IMR-90 (cell line): ENCODE data around the gene ANP32B. TPM values are rescaled to one million over a fixed set of nuclear protein-coding genes. Genes with fewer than 3 reads are reported as not detected.

ENCODE experiments used
- ATAC-seq: fragments of 200-7000 bp; cut with Tn5 transposase; 2 replicates; pipeline ENCODE4 v1.9.1; 2020; ENCODE audit warnings: low read depth, mild to moderate bottlenecking, moderate library complexity
- BruUV-seq: library from RNA; stranded (reverse); fragments of 400-500 nt; replicated peaks from 2 replicates; lab custom pipeline; 2021; lab: Mats Ljungman, UMichigan
- CTCF ChIA-PET: fragments of 300-600 bp; formaldehyde crosslinking; extraction: SDS; loops from one replicate; lab custom pipeline; 2021; ENCODE audit warnings: antibody characterized with exemption; lab: Yijun Ruan, JAX
- POLR2A ChIA-PET: fragments of 300-600 bp; sonication (Branson Sonifier 250); formaldehyde crosslinking; loops from one replicate; lab custom pipeline; 2022; ENCODE audit warnings: antibody characterized with exemption; ENCODE audit not compliant: unreplicated experiment; lab: Charles Lee
- DNase-seq: peaks from one replicate; pipeline ENCODE4 v3.0.0; 2013
- H2AFZ ChIP-seq: replicated peaks from 2 replicates; pipeline ENCODE3; 2013; ENCODE audit warnings: low read length, mild to moderate bottlenecking; ENCODE audit not compliant: poor library complexity
- H2AK5ac ChIP-seq: 2 replicates; pipeline ENCODE4 v1.6.1; 2013; ENCODE audit warnings: low read depth, low read length, inconsistent platforms
- H2AK9ac ChIP-seq: replicated peaks from 2 replicates; pipeline ENCODE3; 2013; ENCODE audit warnings: mild to moderate bottlenecking, low read depth, low read length, moderate library complexity; ENCODE audit not compliant: poor library complexity
- H2BK120ac ChIP-seq: 2 replicates; pipeline ENCODE4 v1.6.1; 2013; ENCODE audit warnings: low read depth, low read length, inconsistent platforms
- H2BK15ac ChIP-seq: 3 replicates; pipeline ENCODE4 v1.6.1; 2013; ENCODE audit warnings: low read depth, low read length, inconsistent platforms
- H2BK20ac ChIP-seq: 2 replicates; pipeline ENCODE4 v1.6.1; 2013; ENCODE audit warnings: low read depth, mild to moderate bottlenecking, inconsistent platforms, low read length, moderate library complexity
- H2BK5ac ChIP-seq: 2 replicates; pipeline ENCODE4 v1.6.1; 2013; ENCODE audit warnings: mild to moderate bottlenecking, low read depth, low read length, inconsistent platforms; ENCODE audit not compliant: poor library complexity, severe bottlenecking
- H3K14ac ChIP-seq: replicated peaks from 2 replicates; pipeline ENCODE4 v1.6.1; 2013; ENCODE audit warnings: low read depth, low read length, inconsistent platforms
- H3K18ac ChIP-seq: 2 replicates; pipeline ENCODE4 v1.6.1; 2013; ENCODE audit warnings: low read depth, low read length, control low read depth
- H3K23ac ChIP-seq: 2 replicates; pipeline ENCODE4 v1.6.1; 2013; ENCODE audit warnings: low read depth, low read length, inconsistent platforms
- H3K27ac ChIP-seq: 2 replicates; pipeline ENCODE4 v1.5.1; 2013; ENCODE audit warnings: mild to moderate bottlenecking, control low read depth, low read length; ENCODE audit not compliant: insufficient read depth
- H3K27me3 ChIP-seq: 2 replicates; pipeline ENCODE4 v1.6.1; 2013; ENCODE audit warnings: low read length; ENCODE audit not compliant: control insufficient read depth, insufficient read depth
- H3K36me3 ChIP-seq: 2 replicates; pipeline ENCODE4 v1.6.1; 2013; ENCODE audit warnings: low read length, mixed read lengths; ENCODE audit not compliant: control insufficient read depth, insufficient read depth
- H3K4ac ChIP-seq: 2 replicates; pipeline ENCODE4 v1.6.1; 2013; ENCODE audit warnings: low read depth, low read length, inconsistent platforms
- H3K4me1 ChIP-seq: 2 replicates; pipeline ENCODE4 v1.6.1; 2013; ENCODE audit warnings: low read length, mixed read lengths; ENCODE audit not compliant: control insufficient read depth, insufficient read depth
- H3K4me2 ChIP-seq: 2 replicates; pipeline ENCODE4 v1.6.1; 2013; ENCODE audit warnings: low read depth, mild to moderate bottlenecking, control low read depth, low read length, moderate library complexity
- H3K4me3 ChIP-seq: 2 replicates; pipeline ENCODE4 v1.5.1; 2013; ENCODE audit warnings: low read depth, mild to moderate bottlenecking, control low read depth, low read length, moderate library complexity; ENCODE audit not compliant: insufficient read depth
- H3K56ac ChIP-seq: 2 replicates; pipeline ENCODE4 v1.6.1; 2013; ENCODE audit warnings: low read length, inconsistent platforms; ENCODE audit not compliant: insufficient read depth; ENCODE audit errors: extremely low read depth
- H3K79me1 ChIP-seq, 2 experiments: 2 replicates each; pipeline ENCODE4 v1.6.1; 2013; ENCODE audit warnings: low read length in 2 of 2, inconsistent platforms in 1 of 2, low read depth in 1 of 2
- H3K9ac ChIP-seq: 2 replicates; pipeline ENCODE4 v1.6.1; 2013; ENCODE audit warnings: low read depth, low read length, control low read depth
- H3K9me1 ChIP-seq: 2 replicates; pipeline ENCODE4 v1.6.1; 2013; ENCODE audit warnings: low read length, inconsistent platforms; ENCODE audit not compliant: insufficient read depth
- H3K9me3 ChIP-seq: 2 replicates; pipeline ENCODE4 v1.6.1; 2013; ENCODE audit warnings: low read length; ENCODE audit not compliant: control insufficient read depth, insufficient read depth
- H4K20me1 ChIP-seq: 2 replicates; pipeline ENCODE4 v1.6.1; 2013; ENCODE audit warnings: low read length, inconsistent platforms; ENCODE audit not compliant: insufficient read depth
- H4K5ac ChIP-seq: 2 replicates; pipeline ENCODE4 v1.6.1; 2013; ENCODE audit warnings: mild to moderate bottlenecking, low read depth, low read length, control low read depth
- H4K8ac ChIP-seq, 2 experiments: 2 replicates each; pipeline ENCODE4 v1.6.1; 2013; ENCODE audit warnings: low read depth in 2 of 2, low read length in 2 of 2, control low read depth in 1 of 2, inconsistent platforms in 1 of 2
- H4K91ac ChIP-seq: 2 replicates; pipeline ENCODE4 v1.6.1; 2013; ENCODE audit warnings: low read depth, low read length, inconsistent platforms; ENCODE audit not compliant: insufficient read depth
- CEBPB ChIP-seq: IDR thresholded peaks from 2 replicates; pipeline ENCODE4 v1.6.1; 2012; ENCODE audit warnings: low read depth, low read length, improper control_type of control experiment
- MAZ ChIP-seq: IDR thresholded peaks from 2 replicates; pipeline ENCODE4 v1.6.1; 2012; ENCODE audit warnings: low read depth, mild to moderate bottlenecking, low read length, improper control_type of control experiment, moderate library complexity, borderline replicate concordance
- RAD21 ChIP-seq: IDR thresholded peaks from 2 replicates; pipeline ENCODE4 v1.6.1; 2012; ENCODE audit warnings: low read length, improper control_type of control experiment
- WGBS, 2 experiments: methylation state at CpG; one replicate each; pipeline versions ENCODE4 v1.1.5 to v1.1.7; 2013; ENCODE audit warnings: missing lambda C conversion rate in 2 of 2; ENCODE audit not compliant: insufficient read length in 1 of 2; ENCODE audit errors: extremely low coverage in 2 of 2; 5-methylcytosine and 5-hydroxymethylcytosine counted together
- dilution Hi-C: fragments of 300-500 bp; cut with HindIII; formaldehyde crosslinking; loops from one replicate; pipeline ENCODE4 v1.14.3; 2018; ENCODE audit warnings: low sequenced_read_pairs; ENCODE audit not compliant: unreplicated experiment
- in situ Hi-C: fragments of 300-500 bp; cut with MboI; formaldehyde crosslinking; loops from 3 replicates; pipeline ENCODE4 v1.14.3; 2019; ENCODE audit warnings: low sequenced_read_pairs, inconsistent platforms, mixed read lengths
- intact Hi-C: fragments of 100-400 bp; cut with micrococcal nuclease; formaldehyde crosslinking; loops from 2 replicates; pipeline ENCODE4 v1.10.0; 2022
- polyA plus RNA-seq, 3 experiments: library from polyadenylated mRNA; depleted of rRNA; stranded (reverse); fragments of >200 nt; gene quantifications; 2 replicates each; pipeline ENCODE4 v1.2.3, GENCODE V29; 2012; ENCODE audit warnings: low replicate concordance in 1 of 3
- total RNA-seq: library from RNA; depleted of rRNA; stranded (reverse); fragments of >200 nt; gene quantifications from 2 replicates; pipeline ENCODE4 v1.2.3, GENCODE V29; 2012

The ANP32B gene
- total and polyA plus RNA-seq, 2 of the 4 experiments (the other 2 are of a cell fraction) = 3.9 to 46.8 TPM

DNA sequence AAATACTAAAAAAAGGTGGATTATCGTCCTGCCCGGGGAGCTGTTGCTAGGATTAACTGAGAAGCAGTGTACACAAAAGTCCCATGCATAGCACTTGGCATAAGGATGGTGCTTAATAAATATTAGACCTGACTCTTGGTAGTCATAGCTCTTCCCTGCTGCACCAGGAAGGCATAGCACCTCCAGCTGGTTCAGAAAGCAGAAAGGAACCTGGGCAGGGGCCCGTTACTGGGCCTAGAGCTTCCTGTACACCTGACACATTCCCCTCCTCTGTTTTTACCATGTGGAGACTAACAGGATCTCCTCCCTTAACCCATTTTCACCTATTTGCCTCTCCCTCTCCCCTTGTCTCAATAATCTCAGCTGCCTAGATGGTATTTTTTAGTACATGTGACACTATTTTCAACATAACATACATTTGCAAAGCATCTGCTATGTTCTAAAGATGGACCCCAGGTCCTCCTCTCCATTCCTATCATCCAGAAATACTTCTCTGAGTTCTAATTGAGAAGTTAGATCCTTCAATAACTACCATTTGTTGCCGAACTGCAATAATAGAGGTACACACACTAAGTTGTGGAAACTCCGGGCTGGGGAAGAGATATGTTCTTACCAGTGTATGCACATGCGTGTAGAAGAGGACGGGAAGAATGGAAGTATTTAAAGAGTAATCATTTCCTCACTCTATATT lies 3.2 kb upstream of the ANP32B start:
- Histone ChIP-seq H4K5ac (no peak overlapping the region), H3K79me1 (peaks cover 0 to 6% of the 10 kb centered on the region in 2 experiments; a peak in 1 of 4 replicates), H2AK5ac (no peak overlapping the region), H4K91ac (no peak overlapping the region), H3K36me3 (no peaks in the 10 kb centered on the region), H2AK9ac (no peak overlapping the region), H4K20me1 (0 out of 2 replicates have a peak, but pooled peaks cover under 1% of the 10 kb centered on the region), H2AFZ (no peak overlapping the region), H2BK20ac (no peak overlapping the region), H3K56ac (no peak overlapping the region), H2BK15ac (no peak overlapping the region), H3K4me2 (no peak overlapping the region), H3K27ac (no peak overlapping the region), H2BK5ac (no peak overlapping the region), H3K4ac (no peak overlapping the region), H3K9me1 (no peaks in the 10 kb centered on the region), H3K23ac (no peak overlapping the region), H3K9me3 (no peaks in the 10 kb centered on the region), H4K8ac (no peak overlapping the region), H3K4me1 (peaks cover 2% of the 10 kb centered on the region; the same call in 1 of the 2 replicates), H2BK120ac (no peak overlapping the region), H3K14ac (no peak overlapping the region), H3K4me3 (no peak overlapping the region), H3K9ac (no peak overlapping the region), H3K18ac (no peak overlapping the region), H3K27me3 (no peaks in the 10 kb centered on the region; the same call in 1 of the 2 replicates)
- 100% methylated on average over 1 of the region's 7 CpGs; no CpG with 5 or more reads in 1 of the 2 experiments for WGBS, 2 experiments
- TF ChIP-seq MAZ = no peak
- no peak for TF ChIP-seq CEBPB
- no peak for TF ChIP-seq RAD21
- intact Hi-C loops (no loop called here), dilution Hi-C loops (no loop called here), in situ Hi-C loops (no loop called here)
- DNase-seq (no peak), ATAC-seq (no peak)
- POLR2A ChIA-PET = no interaction called here
- BruUV-seq = no TSS peak
- CTCF ChIA-PET = interaction anchor here (0.7 kb wide), 1 partner anchor 34 kb away, joined by 3 read pairs; no protein-coding TSS in a partner anchor
